Right cardiac atrium (tissue), 5 donors: Measurements from ENCODE around the gene ERC2. TPM values are rescaled to one million over a fixed set of nuclear protein-coding genes. Genes with fewer than 3 reads are reported as not detected.

Source experiments
- ATAC-seq, 2 donors: fragments of 200-7000 bp; cut with Tn5 transposase; one replicate each; pipeline versions ENCODE4 v1.8.0 to v1.9.1; 2020; ENCODE audit warnings: moderate library complexity in 2 of 2, mild to moderate bottlenecking in 1 of 2
- DNase-seq, 3 donors: peaks; one replicate each; pipeline ENCODE4 v3.0.0-alpha.2; 2020
- H3K27ac ChIP-seq: one replicate; pipeline ENCODE4 v1.5.1; 2013; ENCODE audit warnings: mild to moderate bottlenecking, low read length, control low read depth, moderate library complexity
- H3K27me3 ChIP-seq: one replicate; pipeline ENCODE4 v1.6.1; 2013; ENCODE audit not compliant: control insufficient read depth, insufficient read depth
- H3K4me1 ChIP-seq: one replicate; pipeline ENCODE4 v1.6.1; 2013; ENCODE audit warnings: low read length; ENCODE audit not compliant: control insufficient read depth, insufficient read depth
- H3K4me3 ChIP-seq: one replicate; pipeline ENCODE4 v1.5.1; 2013; ENCODE audit warnings: low read length, control low read depth
- H3K9me3 ChIP-seq: one replicate; pipeline ENCODE4 v1.6.1; 2013; ENCODE audit warnings: low read length; ENCODE audit not compliant: control insufficient read depth
- WGBS: extraction: QIAGEN DNeasy Blood & Tissue Kit; methylation state at CpG from one replicate; pipeline ENCODE4 v1.1.7; 2013; 5-methylcytosine and 5-hydroxymethylcytosine counted together
- intact Hi-C, 4 donors: fragments of 100-400 bp; cut with DNase I; formaldehyde crosslinking; loops; one replicate each; pipeline versions ENCODE4 v1.11.0 to v1.14.0; 2022 to 2023
- polyA plus RNA-seq: library from polyadenylated mRNA; stranded (reverse); fragments of 200-250 nt; gene quantifications from one replicate; pipeline ENCODE4 v1.2.3, GENCODE V29; 2013
- total RNA-seq, 4 donors: library from RNA; stranded (reverse); fragmentation: NEBNext Ultra II Directional; extraction: Animal tissue kit (Norgen Biotek cat#: 25700); gene quantifications; one replicate each; pipeline ENCODE4 v1.2.1, GENCODE V29; 2021
- donor health status: healthy with polysubstance abuse.
- donor health status: DM: no; HTN: yes; CAD: no.
- donor health status: DM: no; HTN: no; CAD: no.
- donor health status: DM: no; HTN: yes; CAD: no; lungs with severe emphysema.
- donor health status: DM: yes; HTN: yes; CAD: no.

The ERC2 gene
- total and polyA plus RNA-seq, 5 donors = 1.5 to 9.2 (median 3.8) TPM

GRCh38 chr3:55601366-55602080 lies 866.7 kb downstream of the ERC2 start:
- H3K27ac ChIP-seq = no peak overlapping the region
- H3K4me3 ChIP-seq = no peak overlapping the region
- no peak for ATAC-seq
- no peaks in the 10 kb centered on the region for H3K27me3 ChIP-seq
- no peaks in the 10 kb centered on the region for H3K9me3 ChIP-seq
- DNase-seq = no peak
- no peaks in the 10 kb centered on the region for H3K4me1 ChIP-seq
- WGBS = 47% methylated on average over 10 of the region's 10 CpGs
- intact Hi-C loops = no loop called here

DNA sequence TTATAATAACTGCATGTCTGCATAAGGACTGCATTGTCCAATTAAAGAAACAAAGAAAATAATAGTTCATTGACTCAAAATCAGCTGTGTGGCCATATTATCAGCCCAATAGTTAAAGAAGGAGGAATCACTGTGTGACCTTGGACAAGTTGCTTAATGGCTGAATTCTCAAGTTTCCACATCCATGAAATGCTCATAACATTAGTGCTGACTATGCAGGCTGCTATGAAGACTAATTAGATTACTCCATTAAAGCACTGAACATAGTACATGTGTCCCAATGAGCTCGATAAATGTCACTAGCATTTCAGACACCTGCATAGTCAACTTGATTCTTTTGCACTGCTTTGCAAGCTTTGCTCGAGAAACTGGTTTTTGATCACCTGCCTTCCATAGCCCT lies 870.0 kb downstream of the ERC2 start:
- no peaks in the 10 kb centered on the region for H3K27me3 ChIP-seq
- intact Hi-C loops = no loop called here
- H3K4me1 ChIP-seq = no peaks in the 10 kb centered on the region
- ATAC-seq = no peak
- DNase-seq = no peak
- H3K9me3 ChIP-seq = no peaks in the 10 kb centered on the region
- no peak overlapping the region for H3K27ac ChIP-seq
- WGBS = 87% methylated on average over 2 of the region's 2 CpGs
- no peak overlapping the region for H3K4me3 ChIP-seq

DNA sequence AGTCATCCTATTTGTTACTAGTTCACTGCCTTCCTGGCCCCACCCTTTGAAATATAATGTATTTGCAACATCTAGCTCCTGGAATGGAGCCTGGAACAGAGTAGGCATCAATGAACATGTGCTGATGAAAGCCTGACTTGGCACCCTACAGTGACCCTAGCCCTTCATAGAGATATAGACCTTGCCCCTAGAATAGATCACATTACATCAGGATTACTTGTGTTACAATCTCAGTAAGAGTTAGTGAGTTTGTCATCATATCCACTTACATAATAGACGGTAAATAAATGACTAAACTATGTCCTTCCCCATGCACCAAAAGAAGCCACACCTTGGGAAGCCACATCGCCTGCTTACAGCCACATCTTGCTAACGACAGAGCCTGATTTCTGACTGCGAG lies 870.6 kb downstream of the ERC2 start:
- Histone ChIP-seq H3K27ac (no peak overlapping the region), H3K9me3 (no peaks in the 10 kb centered on the region), H3K4me3 (no peak overlapping the region), H3K4me1 (no peaks in the 10 kb centered on the region), H3K27me3 (no peaks in the 10 kb centered on the region)
- DNase-seq = no peak
- intact Hi-C loops = no loop called here
- 90% methylated on average over 4 of the region's 4 CpGs for WGBS
- ATAC-seq = no peak

DNA sequence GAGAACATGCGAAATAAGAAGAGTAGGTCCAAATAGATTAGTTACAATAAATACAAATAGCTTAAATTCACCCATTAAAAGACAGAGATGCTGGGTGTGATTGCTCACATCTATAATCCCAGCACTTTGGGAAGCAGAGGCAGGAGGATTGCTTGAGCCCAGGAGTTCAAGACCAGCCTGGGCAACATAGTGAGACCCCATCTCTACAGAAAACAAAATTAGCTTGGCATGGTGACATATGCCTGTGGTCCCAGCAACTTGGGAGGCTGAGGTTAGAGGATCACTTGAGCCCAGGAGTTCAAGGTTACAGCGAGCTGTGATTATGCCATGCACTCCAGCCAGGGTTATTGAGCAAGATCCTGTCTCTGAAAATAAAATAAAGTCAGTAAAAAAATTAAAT lies 872.1 kb downstream of the ERC2 start:
- intact Hi-C loops = no loop called here
- H3K4me1 ChIP-seq = no peaks in the 10 kb centered on the region
- H3K27ac ChIP-seq = no peak overlapping the region
- DNase-seq (no peak), ATAC-seq (no peak)
- H3K27me3 ChIP-seq = no peaks in the 10 kb centered on the region
- no peaks in the 10 kb centered on the region for H3K9me3 ChIP-seq
- no peak overlapping the region for H3K4me3 ChIP-seq
- 88% methylated on average over 2 of the region's 2 CpGs for WGBS

DNA sequence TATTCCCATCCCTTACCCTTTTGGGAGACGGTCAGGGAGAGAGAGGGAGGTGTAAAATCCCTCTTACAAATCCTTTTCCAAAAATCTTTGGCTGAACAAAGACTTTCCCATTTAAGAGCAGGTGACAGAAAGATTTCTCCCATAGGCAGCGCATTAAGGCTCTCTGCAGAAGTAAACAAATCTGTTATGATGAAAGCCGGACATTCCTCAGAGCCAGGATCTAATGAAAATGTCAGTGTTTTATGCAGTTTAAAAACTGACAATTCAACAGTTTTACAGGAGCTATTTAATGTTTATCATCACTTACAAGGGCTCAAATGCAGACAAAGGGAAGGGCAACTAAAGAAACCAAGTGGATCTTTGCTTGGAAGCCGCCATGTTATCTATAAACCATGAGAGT lies 872.8 kb downstream of the ERC2 start:
- Histone ChIP-seq H3K27ac (no peak overlapping the region), H3K4me1 (no peaks in the 10 kb centered on the region), H3K9me3 (no peaks in the 10 kb centered on the region), H3K4me3 (no peak overlapping the region), H3K27me3 (no peaks in the 10 kb centered on the region)
- DNase-seq (no peak), ATAC-seq (no peak)
- intact Hi-C loops = no loop called here
- WGBS = 73% methylated on average over 4 of the region's 4 CpGs

DNA sequence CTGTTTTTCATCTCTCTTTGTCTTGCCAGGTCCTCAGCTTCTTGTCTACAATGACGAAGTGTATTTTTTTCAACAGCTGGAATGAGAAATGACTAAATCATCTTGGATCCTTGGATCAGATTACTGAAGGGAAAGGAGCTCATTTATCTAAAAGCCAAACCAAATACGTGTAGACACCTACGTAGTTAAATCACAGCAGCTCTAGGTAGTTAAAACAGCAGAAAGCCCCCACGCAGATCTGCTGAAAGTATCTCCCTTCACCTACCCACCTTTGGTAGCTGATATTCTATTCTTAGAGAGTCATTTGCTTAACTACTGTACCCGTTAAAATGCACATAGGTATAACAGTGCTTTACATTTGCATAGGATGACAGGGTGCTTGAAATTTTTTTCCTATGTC lies 875.7 kb downstream of the ERC2 start:
- Histone ChIP-seq H3K9me3 (no peaks in the 10 kb centered on the region), H3K4me3 (no peak overlapping the region), H3K27ac (no peak overlapping the region), H3K27me3 (no peaks in the 10 kb centered on the region), H3K4me1 (no peaks in the 10 kb centered on the region)
- 80% methylated on average over 5 of the region's 5 CpGs for WGBS
- intact Hi-C loops = no loop called here
- ATAC-seq (no peak), DNase-seq (no peak)

GRCh38 chr3:55591888-55592287 lies 876.4 kb downstream of the ERC2 start:
- WGBS = 70% methylated on average over 5 of the region's 5 CpGs
- DNase-seq = peak in 2 of 3 donors; percentile 21 to 54
- no peak overlapping the region for H3K27ac ChIP-seq
- no peaks in the 10 kb centered on the region for H3K9me3 ChIP-seq
- intact Hi-C loops = no loop called here
- peak; percentile 43 to 62 for ATAC-seq
- no peaks in the 10 kb centered on the region for H3K4me1 ChIP-seq
- H3K4me3 ChIP-seq = no peak overlapping the region
- H3K27me3 ChIP-seq = no peaks in the 10 kb centered on the region

GRCh38 chr3:55588146-55588765 lies 880.0 kb downstream of the ERC2 start:
- no peaks in the 10 kb centered on the region for H3K27me3 ChIP-seq
- ATAC-seq (no peak), DNase-seq (no peak)
- H3K4me3 ChIP-seq = no peak overlapping the region
- WGBS = 77% methylated on average over 10 of the region's 10 CpGs
- no peaks in the 10 kb centered on the region for H3K4me1 ChIP-seq
- no peaks in the 10 kb centered on the region for H3K9me3 ChIP-seq
- H3K27ac ChIP-seq = no peak overlapping the region
- intact Hi-C loops = no loop called here

GRCh38 chr3:55585856-55586255 lies 882.4 kb downstream of the ERC2 start:
- WGBS = 64% methylated on average over 9 of the region's 9 CpGs
- Histone ChIP-seq H3K27me3 (no peaks in the 10 kb centered on the region), H3K4me3 (no peak overlapping the region), H3K27ac (no peak overlapping the region), H3K9me3 (no peaks in the 10 kb centered on the region), H3K4me1 (no peaks in the 10 kb centered on the region)
- intact Hi-C loops = no loop called here
- ATAC-seq = no peak
- no peak for DNase-seq

DNA sequence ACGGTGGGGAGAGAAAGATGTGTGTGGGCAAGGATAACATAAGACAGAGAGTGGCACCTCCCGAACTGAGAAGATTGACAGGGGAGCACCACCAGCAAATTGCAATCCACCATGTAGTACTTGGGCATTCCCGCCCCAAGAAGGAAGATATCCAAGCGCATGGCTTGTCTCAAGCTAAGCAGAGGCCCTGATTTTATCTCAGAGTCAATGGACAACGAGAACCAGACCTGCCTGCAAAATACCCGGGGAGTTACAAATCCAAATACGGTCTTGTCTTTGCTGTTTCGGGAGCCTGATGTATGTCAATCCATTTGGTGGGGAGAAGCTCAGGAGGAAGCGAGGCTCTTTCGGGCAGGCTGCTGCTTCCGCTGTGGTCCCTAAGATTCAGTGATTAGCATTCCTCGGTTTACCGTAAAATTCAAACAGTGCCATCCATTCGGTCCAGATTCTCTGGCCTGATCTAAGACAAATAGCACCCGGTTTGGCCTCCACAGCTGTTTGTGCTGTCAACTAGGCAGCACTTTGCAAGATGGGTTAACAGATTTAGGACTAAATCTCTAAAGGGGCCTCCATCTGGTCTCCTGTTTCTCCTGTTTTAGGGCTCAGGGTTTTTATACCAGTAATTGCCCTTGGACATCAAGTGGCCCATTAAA lies 883.4 kb downstream of the ERC2 start:
- no peak overlapping the region for H3K27ac ChIP-seq
- 80% methylated on average over 15 of the region's 15 CpGs for WGBS
- H3K4me3 ChIP-seq = no peak overlapping the region
- DNase-seq (no peak), ATAC-seq (no peak)
- H3K27me3 ChIP-seq = no peaks in the 10 kb centered on the region
- no peaks in the 10 kb centered on the region for H3K4me1 ChIP-seq
- intact Hi-C loops = no loop called here
- H3K9me3 ChIP-seq = no peaks in the 10 kb centered on the region

GRCh38 chr3:55584030-55584429 lies 884.2 kb downstream of the ERC2 start:
- Histone ChIP-seq H3K27ac (no peak overlapping the region), H3K27me3 (no peaks in the 10 kb centered on the region), H3K4me1 (no peaks in the 10 kb centered on the region), H3K9me3 (no peaks in the 10 kb centered on the region), H3K4me3 (no peak overlapping the region)
- intact Hi-C loops = no loop called here
- WGBS = 83% methylated on average over 3 of the region's 3 CpGs
- DNase-seq (no peak), ATAC-seq (no peak)
